ENCODE data around the gene TECRL.

GRCh38 chr4:64250488-64250887 is 158.8 kb downstream of the TECRL start:
- TF ChIP-seq POLR2A (IDR thresholded peaks at IDR 0.05) (no peak), CTCF (IDR thresholded peaks at IDR 0.05) (no peak)
